GM12801 (cell line): ENCODE measurements around the gene WDR43.

Experiments used
- CTCF ChIP-seq: IDR thresholded peaks from one replicate; pipeline ENCODE4 v1.5.1; 2011; ENCODE audit warnings: control low read depth; ENCODE audit not compliant: insufficient read length; ENCODE audit errors: extremely low read depth

Gene WDR43

GRCh38 chr2:28977176-28977875 lies 82.9 kb downstream of the WDR43 start:
- no peak for TF ChIP-seq CTCF

- no peak for TF ChIP-seq CTCF
Measured at GRCh38 chr2:28978606-28979005, 84.1 kb downstream of the WDR43 start.

GRCh38 chr2:28979041-28979440 lies 84.6 kb downstream of the WDR43 start:
- TF ChIP-seq CTCF: no peak

GRCh38 chr2:28979576-28980366 lies 85.3 kb downstream of the WDR43 start:
- no peak for TF ChIP-seq CTCF

- TF ChIP-seq CTCF: no peak
Measured at GRCh38 chr2:28980368-28981015, 86.0 kb downstream of the WDR43 start.

GRCh38 chr2:28981016-28981441 lies 86.6 kb downstream of the WDR43 start, which contains the start of gene TOGARAM2:
Gene TOGARAM2 (plus strand): TSS chr2:28981298. CDS start chr2:28994835, 13,537 bp downstream.
- no peak for TF ChIP-seq CTCF
